ENCODE measurements around the gene CCL4L2. TPM values are rescaled to one million over a fixed set of nuclear protein-coding genes. Genes with fewer than 3 reads are reported as not detected.

Gene CCL4L2
- total and polyA plus RNA-seq, 5 donors: 0.34 to 0.74 TPM; not detected in 3

Other genes with a start within 250 kb of the CCL4L2 start
- under 1 TPM in 1 of 4 donors, not detected in 3; 0.15 TPM for gene CCL16, start 229.6 kb upstream of the CCL4L2 start, total RNA-seq
- gene CCL16, start 229.6 kb upstream of the CCL4L2 start, polyA plus RNA-seq: 0.29 TPM
- 10 to 100 TPM in 3 of 4 donors, 1 to 10 TPM in 1; 5.1 to 28.2 (median 25.0) TPM for gene CCL14, start 224.3 kb upstream of the CCL4L2 start, total RNA-seq
- gene CCL14, start 224.3 kb upstream of the CCL4L2 start, polyA plus RNA-seq: 114 TPM
- not detected for gene CCL15, start 209.5 kb upstream of the CCL4L2 start, total RNA-seq
- gene CCL15, start 209.5 kb upstream of the CCL4L2 start, polyA plus RNA-seq: not detected
- under 1 TPM in 3 of 4 donors, not detected in 1; 0.56 to 0.69 (median 0.61) TPM for gene CCL23, start 193.1 kb upstream of the CCL4L2 start, total RNA-seq
- 0.20 TPM for gene CCL23, start 193.1 kb upstream of the CCL4L2 start, polyA plus RNA-seq
- 10 to 100 TPM in 1 of 4 donors, 1 to 10 TPM in 2, under 1 TPM in 1; 0.74 to 12.3 (median 1.5) TPM for gene CCL18, start 146.8 kb upstream of the CCL4L2 start, total RNA-seq
- gene CCL18, start 146.8 kb upstream of the CCL4L2 start, polyA plus RNA-seq: 0.20 TPM
- 1 to 10 TPM in 3 of 4 donors, under 1 TPM in 1; 0.38 to 2.3 (median 1.3) TPM for gene CCL3, start 120.9 kb upstream of the CCL4L2 start, total RNA-seq
- 0.66 TPM for gene CCL3, start 120.9 kb upstream of the CCL4L2 start, polyA plus RNA-seq
- 1 to 10 TPM in 3 of 4 donors, under 1 TPM in 1; 0.42 to 1.7 (median 1.2) TPM for gene CCL4, start 107.2 kb upstream of the CCL4L2 start, total RNA-seq
- 0.95 TPM for gene CCL4, start 107.2 kb upstream of the CCL4L2 start, polyA plus RNA-seq
- 1 to 10 TPM; 3.1 to 4.6 (median 4.2) TPM for gene TBC1D3B, start 34.4 kb upstream of the CCL4L2 start, total RNA-seq
- gene TBC1D3B, start 34.4 kb upstream of the CCL4L2 start, polyA plus RNA-seq: 1.5 TPM
- gene CCL3L1, start 14.3 kb upstream of the CCL4L2 start, total RNA-seq: not detected
- gene CCL3L1, start 14.3 kb upstream of the CCL4L2 start, polyA plus RNA-seq: 0.14 TPM
- gene TBC1D3I, start 53.5 kb downstream of the CCL4L2 start, total RNA-seq: under 1 TPM; 0.18 to 0.59 (median 0.38) TPM
- not detected for gene TBC1D3I, start 53.5 kb downstream of the CCL4L2 start, polyA plus RNA-seq
- not detected for gene TBC1D3G, start 112.8 kb downstream of the CCL4L2 start, total RNA-seq
- gene TBC1D3G, start 112.8 kb downstream of the CCL4L2 start, polyA plus RNA-seq: 2.7 TPM
- gene TBC1D3H, start 177.4 kb downstream of the CCL4L2 start, total RNA-seq: not detected
- not detected for gene TBC1D3H, start 177.4 kb downstream of the CCL4L2 start, polyA plus RNA-seq

All from right cardiac atrium (tissue), 5 donors.